ENCODE measurements around the gene RFX4.
"Not testable (repeated sequence)": the region's sequence is repeated elsewhere in the genome, so short reads cannot be mapped to it uniquely, and the experiment has no call there.

RFX4 gene

DNA sequence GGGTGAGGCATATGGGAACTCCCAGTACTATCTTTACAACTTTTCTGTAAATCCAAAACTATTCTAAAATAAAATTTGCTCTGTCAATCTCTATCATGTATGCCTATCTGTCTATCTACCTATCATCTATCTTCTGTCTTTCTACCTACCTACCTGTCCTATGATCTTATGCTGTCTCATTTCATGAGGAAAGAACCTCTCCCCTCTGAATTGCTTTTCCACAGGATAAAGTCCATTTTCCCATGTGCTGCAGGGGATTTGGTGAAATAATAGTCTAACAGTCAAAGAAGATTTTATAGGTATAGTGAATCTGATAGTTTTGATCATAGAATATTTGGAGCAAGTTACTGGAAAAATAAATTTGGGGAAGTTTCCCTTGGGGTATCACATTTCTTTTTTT is 104.9 kb downstream of the RFX4 start:
- H3K14ac ChIP-seq (ENCODE audit: low read length) = no peak overlapping the region
- no peak overlapping the region for H3K27ac ChIP-seq (ENCODE audit: low read depth, low read length)
- no peak overlapping the region for H3K18ac ChIP-seq (ENCODE audit: low read length)
- H3K4ac ChIP-seq (ENCODE audit: low read depth, low read length) = no peak overlapping the region
- H4K91ac ChIP-seq (ENCODE audit: low read depth, low read length) = no peak overlapping the region
- no peak overlapping the region for H2BK120ac ChIP-seq (ENCODE audit: insufficient read depth, low read length, poor library complexity)
- H4K12ac ChIP-seq (ENCODE audit: low read depth, low read length) = no peak overlapping the region
- H2BK5ac ChIP-seq (ENCODE audit: low read depth, low read length, poor library complexity) = no peak overlapping the region
- H3K4me1 ChIP-seq (ENCODE audit: control insufficient read depth in 1 of 2, insufficient read depth in 2 of 2, low read length in 2 of 2) = peaks cover 0 to under 1% of the 10 kb centered on the region in 2 experiments
- H4K8ac ChIP-seq (ENCODE audit: low read depth, low read length) = no peak overlapping the region
- H2AFZ ChIP-seq (ENCODE audit: insufficient read depth, low read length, poor library complexity) = no peak overlapping the region
- H3K9ac ChIP-seq (ENCODE audit: low read length) = no peak overlapping the region
- no peak overlapping the region for H2AK5ac ChIP-seq (ENCODE audit: low read length)
- H3K79me2 ChIP-seq (ENCODE audit: control insufficient read depth, insufficient read depth, low read length, poor library complexity) = no peaks in the 10 kb centered on the region
- no peaks in the 10 kb centered on the region for H3K79me1 ChIP-seq (ENCODE audit: low read length)
- H2BK12ac ChIP-seq (ENCODE audit: low read length) = no peak overlapping the region
- no peak for DNase-seq
- H3K36me3 ChIP-seq (ENCODE audit: control insufficient read depth in 1 of 2, insufficient read depth in 2 of 2, low read length in 2 of 2) = no peaks in the 10 kb centered on the region
- no peak overlapping the region for H3K23ac ChIP-seq (ENCODE audit: low read length)
- no peak overlapping the region for H3K4me3 ChIP-seq (ENCODE audit: low read depth, low read length)
- H3K4me2 ChIP-seq (ENCODE audit: low read length) = no peak overlapping the region
- no peaks in the 10 kb centered on the region for H3K27me3 ChIP-seq (ENCODE audit: insufficient read depth, low read length)
- no peaks in the 10 kb centered on the region for H3K9me3 ChIP-seq (ENCODE audit: insufficient read depth, low read depth, low read length)

DNA sequence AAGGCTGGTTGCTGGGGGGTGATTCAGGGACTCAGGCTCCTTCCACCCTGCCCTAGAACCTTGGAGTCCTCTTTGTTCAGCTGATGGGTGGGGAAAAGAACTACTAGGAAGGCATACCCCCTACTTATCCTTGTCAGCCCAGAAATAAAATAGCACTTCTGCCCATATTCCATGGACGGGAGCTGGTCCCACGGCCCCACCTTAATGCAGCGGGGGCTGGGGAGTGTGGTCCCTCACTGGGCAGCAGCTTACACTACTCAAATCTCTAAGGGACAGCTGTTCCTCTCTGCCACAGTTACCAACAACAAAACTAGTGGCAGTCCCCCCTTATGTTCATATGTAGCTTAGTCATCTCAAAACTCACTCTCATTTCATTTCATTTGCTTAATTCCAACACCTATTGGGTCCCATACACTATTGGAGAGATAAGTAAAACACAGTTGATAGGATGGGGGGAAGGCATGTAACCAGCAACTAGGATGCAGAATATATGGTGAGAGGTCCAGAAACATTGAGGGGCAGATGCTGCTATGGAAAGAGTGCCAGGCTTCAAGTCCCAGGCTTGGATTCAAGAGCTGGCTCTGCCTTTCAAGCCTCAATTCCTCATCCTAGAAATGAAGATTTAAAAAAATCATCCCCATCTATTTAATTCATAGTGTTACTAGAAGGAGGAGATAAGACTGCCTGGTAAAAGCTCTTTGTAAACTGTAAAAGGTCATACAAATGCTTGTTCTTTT is 107.9 kb downstream of the RFX4 start:
- Histone ChIP-seq H2BK5ac (ENCODE audit: low read depth, low read length, poor library complexity) (no peak overlapping the region), H4K12ac (ENCODE audit: low read depth, low read length) (no peak overlapping the region), H2AK5ac (ENCODE audit: low read length) (no peak overlapping the region), H3K9ac (ENCODE audit: low read length) (no peak overlapping the region), H3K18ac (ENCODE audit: low read length) (no peak overlapping the region), H2BK120ac (ENCODE audit: insufficient read depth, low read length, poor library complexity) (no peak overlapping the region), H2AFZ (ENCODE audit: insufficient read depth, low read length, poor library complexity) (no peak overlapping the region), H3K23ac (ENCODE audit: low read length) (no peak overlapping the region), H3K79me2 (ENCODE audit: control insufficient read depth, insufficient read depth, low read length, poor library complexity) (no peaks in the 10 kb centered on the region), H3K4me1 (ENCODE audit: control insufficient read depth in 1 of 2, insufficient read depth in 2 of 2, low read length in 2 of 2) (no peaks in the 10 kb centered on the region), H4K91ac (ENCODE audit: low read depth, low read length) (no peak overlapping the region), H3K27ac (ENCODE audit: low read depth, low read length) (no peak overlapping the region), H3K4ac (ENCODE audit: low read depth, low read length) (no peak overlapping the region), H3K4me3 (ENCODE audit: low read depth, low read length) (no peak overlapping the region), H2BK12ac (ENCODE audit: low read length) (no peak overlapping the region), H3K4me2 (ENCODE audit: low read length) (no peak overlapping the region), H4K8ac (ENCODE audit: low read depth, low read length) (no peak overlapping the region), H3K9me3 (ENCODE audit: insufficient read depth, low read depth, low read length) (no peaks in the 10 kb centered on the region), H3K36me3 (ENCODE audit: control insufficient read depth in 1 of 2, insufficient read depth in 2 of 2, low read length in 2 of 2) (no peaks in the 10 kb centered on the region), H3K14ac (ENCODE audit: low read length) (no peak overlapping the region), H3K79me1 (ENCODE audit: low read length) (no peaks in the 10 kb centered on the region), H3K27me3 (ENCODE audit: insufficient read depth, low read length) (no peaks in the 10 kb centered on the region)
- no peak for DNase-seq
- WGBS (ENCODE audit: extremely low coverage, insufficient coverage, insufficient read length) = no CpG with 5 or more reads among the region's 3 CpGs

DNA sequence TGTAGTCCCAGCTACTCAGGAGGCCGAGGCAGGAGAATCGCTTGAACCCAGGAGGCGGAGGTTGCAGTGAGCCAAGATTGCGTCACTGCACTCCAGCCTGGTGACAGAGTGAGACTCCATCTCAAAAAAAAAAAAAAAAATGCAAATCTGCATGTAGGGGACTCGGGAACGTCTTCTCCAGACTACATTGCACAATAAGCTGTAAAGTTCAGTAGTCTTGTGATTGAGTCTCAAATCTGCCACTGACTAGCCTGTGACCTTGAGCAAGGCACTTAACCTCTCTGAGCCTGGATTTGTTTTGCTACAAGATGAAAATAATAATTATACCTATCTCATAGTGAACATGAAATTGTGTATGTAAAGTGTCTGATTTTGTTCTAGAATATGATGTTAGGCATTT is 109.2 kb downstream of the RFX4 start:
- not testable (repeated sequence) for H4K8ac ChIP-seq (ENCODE audit: low read depth, low read length); H2BK120ac ChIP-seq (ENCODE audit: insufficient read depth, low read length, poor library complexity)

DNA sequence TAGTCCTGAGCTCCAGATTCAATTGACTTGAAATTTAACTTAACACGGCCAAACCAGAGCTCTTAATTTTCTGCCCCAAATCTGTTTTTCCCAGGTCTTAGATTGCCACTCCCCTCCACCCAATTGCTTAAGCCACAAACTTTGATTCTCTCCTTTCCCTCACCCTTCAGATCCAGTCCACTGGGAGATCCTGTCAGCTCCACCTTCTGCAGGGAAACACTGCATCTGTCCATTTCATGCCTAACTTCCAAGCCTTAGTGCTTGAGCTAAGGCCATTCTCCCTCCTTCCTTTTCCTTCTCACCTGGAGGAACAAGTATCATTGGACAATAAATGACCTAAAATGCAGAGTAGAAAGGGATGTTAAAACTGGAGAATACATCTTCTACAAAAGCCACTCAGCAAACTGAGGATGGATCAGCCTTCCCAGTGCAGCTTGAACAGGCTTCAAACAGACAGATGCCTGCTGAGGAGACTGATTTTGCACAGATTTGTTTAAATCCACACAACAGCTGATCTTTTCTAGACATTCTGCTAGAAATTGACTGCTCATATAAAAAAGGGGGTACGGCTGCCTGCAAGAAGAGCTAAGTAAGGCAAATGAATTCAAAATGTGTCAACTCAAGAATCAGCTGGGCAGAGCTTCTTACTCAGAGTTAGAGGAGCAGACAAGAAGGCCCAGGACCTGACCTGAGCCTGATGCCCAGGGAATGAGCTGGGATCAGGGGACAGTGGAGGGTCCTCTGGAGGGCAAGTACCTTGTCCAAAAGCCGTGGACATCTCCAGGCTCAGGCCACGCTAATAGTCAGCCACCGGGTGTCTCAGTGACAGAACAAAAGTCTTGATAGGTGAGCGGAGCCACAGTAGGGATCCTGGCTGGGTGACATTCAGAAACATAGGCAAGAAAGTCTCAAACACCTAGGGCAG is 110.4 kb downstream of the RFX4 start:
- Histone ChIP-seq H3K79me2 (ENCODE audit: control insufficient read depth, insufficient read depth, low read length, poor library complexity) (no peaks in the 10 kb centered on the region), H3K4me2 (ENCODE audit: low read length) (no peak overlapping the region), H3K23ac (ENCODE audit: low read length) (no peak overlapping the region), H3K4ac (ENCODE audit: low read depth, low read length) (no peak overlapping the region), H3K4me3 (ENCODE audit: low read depth, low read length) (no peak overlapping the region), H2BK5ac (ENCODE audit: low read depth, low read length, poor library complexity) (no peak overlapping the region), H3K9me3 (ENCODE audit: insufficient read depth, low read depth, low read length) (no peaks in the 10 kb centered on the region), H4K12ac (ENCODE audit: low read depth, low read length) (no peak overlapping the region), H3K18ac (ENCODE audit: low read length) (no peak overlapping the region), H3K27me3 (ENCODE audit: insufficient read depth, low read length) (no peaks in the 10 kb centered on the region), H3K9ac (ENCODE audit: low read length) (no peak overlapping the region), H2BK12ac (ENCODE audit: low read length) (no peak overlapping the region), H3K4me1 (ENCODE audit: control insufficient read depth in 1 of 2, insufficient read depth in 2 of 2, low read length in 2 of 2) (no peaks in the 10 kb centered on the region), H3K36me3 (ENCODE audit: control insufficient read depth in 1 of 2, insufficient read depth in 2 of 2, low read length in 2 of 2) (no peaks in the 10 kb centered on the region), H2AFZ (ENCODE audit: insufficient read depth, low read length, poor library complexity) (no peak overlapping the region), H3K27ac (ENCODE audit: low read depth, low read length) (no peak overlapping the region), H3K14ac (ENCODE audit: low read length) (no peak overlapping the region), H3K79me1 (ENCODE audit: low read length) (no peaks in the 10 kb centered on the region), H2BK120ac (ENCODE audit: insufficient read depth, low read length, poor library complexity) (no peak overlapping the region), H4K8ac (ENCODE audit: low read depth, low read length) (no peak overlapping the region), H4K91ac (ENCODE audit: low read depth, low read length) (no peak overlapping the region), H2AK5ac (ENCODE audit: low read length) (no peak overlapping the region)
- no peak for DNase-seq
- WGBS (ENCODE audit: extremely low coverage, insufficient coverage, insufficient read length) = no CpG with 5 or more reads among the region's 6 CpGs

More for the DNA sequence above, 109.2 kb downstream of the RFX4 start:
- DNase-seq; H2BK12ac ChIP-seq (ENCODE audit: low read length); H3K18ac ChIP-seq (ENCODE audit: low read length); H3K27me3 ChIP-seq (ENCODE audit: insufficient read depth, low read length); H2AFZ ChIP-seq (ENCODE audit: insufficient read depth, low read length, poor library complexity); H3K9me3 ChIP-seq (ENCODE audit: insufficient read depth, low read depth, low read length); H4K91ac ChIP-seq (ENCODE audit: low read depth, low read length); H3K4ac ChIP-seq (ENCODE audit: low read depth, low read length); H3K36me3 ChIP-seq (ENCODE audit: control insufficient read depth in 1 of 2, insufficient read depth in 2 of 2, low read length in 2 of 2); H3K23ac ChIP-seq (ENCODE audit: low read length); H3K79me2 ChIP-seq (ENCODE audit: control insufficient read depth, insufficient read depth, low read length, poor library complexity); H3K4me2 ChIP-seq (ENCODE audit: low read length); H3K4me3 ChIP-seq (ENCODE audit: low read depth, low read length); H3K9ac ChIP-seq (ENCODE audit: low read length); H3K27ac ChIP-seq (ENCODE audit: low read depth, low read length); H3K14ac ChIP-seq (ENCODE audit: low read length); H4K12ac ChIP-seq (ENCODE audit: low read depth, low read length); H3K79me1 ChIP-seq (ENCODE audit: low read length); H2AK5ac ChIP-seq (ENCODE audit: low read length); H3K4me1 ChIP-seq (ENCODE audit: control insufficient read depth in 1 of 2, insufficient read depth in 2 of 2, low read length in 2 of 2); H2BK5ac ChIP-seq (ENCODE audit: low read depth, low read length, poor library complexity): not testable (repeated sequence)
- no CpG with 5 or more reads among the region's 6 CpGs for WGBS (ENCODE audit: extremely low coverage, insufficient coverage, insufficient read length)

Data from trophoblast cell (in vitro differentiated cells and primary cell).